Vagina (tissue), 2 donors: Measurements from ENCODE around the gene GJA10. TPM values are rescaled to one million over a fixed set of nuclear protein-coding genes. Genes with fewer than 3 reads are reported as not detected.

ENCODE experiments used
- DNase-seq, 2 donors: peaks; one replicate each; pipeline ENCODE4 v3.0.0-alpha.2; 2017; ENCODE audit errors: extremely low spot score in 2 of 2
- H3K27ac ChIP-seq: fragments of 200-600 bp; sonication (generic); one replicate; pipeline ENCODE4 v1.5.1; 2019
- H3K27me3 ChIP-seq: fragments of 200-600 bp; sonication (generic); one replicate; pipeline ENCODE4 v1.5.1; 2019
- H3K36me3 ChIP-seq, 2 donors: fragments of 200-600 bp; sonication (generic); one replicate each; pipeline ENCODE4 v1.5.1; 2017 to 2019
- H3K4me1 ChIP-seq: fragments of 200-600 bp; sonication (generic); one replicate; pipeline ENCODE4 v1.5.1; 2019
- H3K4me3 ChIP-seq, 2 donors: fragments of 200-600 bp; sonication (generic); 1 replicate in 1 of 2; 2 replicates in 1 of 2; pipeline ENCODE4 v1.5.1; 2016 to 2019
- H3K9me3 ChIP-seq: fragments of 200-600 bp; sonication (generic); one replicate; pipeline ENCODE4 v1.5.1; 2019
- POLR2A ChIP-seq, 2 donors: fragments of 450-650 bp; IDR thresholded peaks; one replicate each; pipeline ENCODE4 v1.6.1; 2017; ENCODE audit warnings: antibody characterized with exemption in 2 of 2, mild to moderate bottlenecking in 2 of 2, moderate library complexity in 2 of 2
- POLR2AphosphoS5 ChIP-seq, 2 donors: sonication (generic); formaldehyde crosslinking; IDR thresholded peaks; one replicate each; pipeline ENCODE4 v1.9.0; 2017; ENCODE audit warnings: antibody characterized with exemption in 2 of 2, mild to moderate bottlenecking in 2 of 2, low read depth in 1 of 2; ENCODE audit not compliant: insufficient read depth in 1 of 2
- intact Hi-C: fragments of 100-400 bp; cut with DNase I; formaldehyde crosslinking; loops from one replicate; pipeline ENCODE4 v1.15.1; 2023
- total RNA-seq: library from RNA; depleted of rRNA; stranded (reverse); fragments of >200 nt; gene quantifications from one replicate; pipeline ENCODE4 v1.2.3, GENCODE V29; 2016
- TF ChIP-seq, protein P1 (sequence below), 3 experiments: fragments of 450-650 bp in 2 of 3; fragments of 200-600 bp in 1 of 3; sonication (generic) in 1 of 3; IDR thresholded peaks; one replicate each; pipeline ENCODE4 v1.5.1; 2017 to 2019; ENCODE audit warnings: antibody characterized with exemption in 3 of 3, mild to moderate bottlenecking in 2 of 3, moderate library complexity in 2 of 3

The GJA10 gene
- total RNA-seq, 1 donor from 2014 or later: not detected

DNA sequence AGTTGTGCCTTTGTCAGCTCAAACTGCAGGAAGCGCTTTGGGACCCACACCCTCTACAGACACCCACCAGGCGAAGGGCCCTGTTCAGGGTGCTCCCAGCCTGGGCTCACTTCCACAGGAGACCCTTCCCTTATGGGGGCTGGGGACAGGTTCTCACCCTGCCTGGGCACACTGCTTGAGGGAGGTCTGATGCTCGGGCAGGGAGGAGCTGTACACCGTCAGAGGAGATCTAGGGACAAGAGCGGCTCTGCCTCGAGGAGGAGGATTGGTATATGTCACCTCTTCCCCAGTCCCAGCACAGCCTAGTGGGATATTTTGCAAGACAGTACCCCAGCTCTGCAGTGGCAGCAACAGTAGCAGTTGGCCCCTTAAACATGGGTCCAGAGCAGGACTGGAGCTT lies 26.9 kb downstream of the GJA10 start:
- intact Hi-C loops: no loop called here
- no peak overlapping the region for H3K4me3 ChIP-seq
- TF ChIP-seq POLR2A (IDR thresholded peaks at IDR 0.05) (no peak), POLR2AphosphoS5 (IDR thresholded peaks at IDR 0.05; ENCODE audit: insufficient read depth in 1 of 2, low read depth in 1 of 2) (no peak)
- TF ChIP-seq, protein P1, sequence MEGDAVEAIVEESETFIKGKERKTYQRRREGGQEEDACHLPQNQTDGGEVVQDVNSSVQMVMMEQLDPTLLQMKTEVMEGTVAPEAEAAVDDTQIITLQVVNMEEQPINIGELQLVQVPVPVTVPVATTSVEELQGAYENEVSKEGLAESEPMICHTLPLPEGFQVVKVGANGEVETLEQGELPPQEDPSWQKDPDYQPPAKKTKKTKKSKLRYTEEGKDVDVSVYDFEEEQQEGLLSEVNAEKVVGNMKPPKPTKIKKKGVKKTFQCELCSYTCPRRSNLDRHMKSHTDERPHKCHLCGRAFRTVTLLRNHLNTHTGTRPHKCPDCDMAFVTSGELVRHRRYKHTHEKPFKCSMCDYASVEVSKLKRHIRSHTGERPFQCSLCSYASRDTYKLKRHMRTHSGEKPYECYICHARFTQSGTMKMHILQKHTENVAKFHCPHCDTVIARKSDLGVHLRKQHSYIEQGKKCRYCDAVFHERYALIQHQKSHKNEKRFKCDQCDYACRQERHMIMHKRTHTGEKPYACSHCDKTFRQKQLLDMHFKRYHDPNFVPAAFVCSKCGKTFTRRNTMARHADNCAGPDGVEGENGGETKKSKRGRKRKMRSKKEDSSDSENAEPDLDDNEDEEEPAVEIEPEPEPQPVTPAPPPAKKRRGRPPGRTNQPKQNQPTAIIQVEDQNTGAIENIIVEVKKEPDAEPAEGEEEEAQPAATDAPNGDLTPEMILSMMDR (IDR thresholded peaks at IDR 0.05): no peak
- DNase-seq: no peak
- H3K9me3 ChIP-seq: no peaks in the 10 kb centered on the region
- no peak overlapping the region for H3K27ac ChIP-seq
- H3K36me3 ChIP-seq: no peaks in the 10 kb centered on the region
- no peaks in the 10 kb centered on the region for H3K4me1 ChIP-seq
- H3K27me3 ChIP-seq: no peaks in the 10 kb centered on the region

DNA sequence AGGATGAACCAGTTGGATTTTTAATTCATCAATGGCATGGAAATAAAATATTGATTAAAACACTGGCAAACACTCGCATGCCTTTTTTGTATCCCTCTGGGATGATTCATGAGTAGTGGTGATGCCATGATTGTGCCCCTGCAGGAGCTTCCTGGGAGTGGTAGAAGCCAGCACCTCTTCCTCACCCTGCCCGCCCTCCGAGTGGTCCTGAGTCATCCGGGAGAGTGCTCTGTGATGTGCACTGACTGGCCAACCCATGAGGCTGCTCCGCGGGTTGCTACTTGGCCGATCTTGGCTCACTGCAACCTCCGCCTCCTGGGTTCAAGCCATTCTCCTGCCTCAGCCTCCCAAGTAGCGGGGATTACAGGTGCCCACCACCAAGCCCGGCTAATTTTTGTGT lies 27.4 kb downstream of the GJA10 start:
- intact Hi-C loops: no loop called here
- no peak for DNase-seq

DNA sequence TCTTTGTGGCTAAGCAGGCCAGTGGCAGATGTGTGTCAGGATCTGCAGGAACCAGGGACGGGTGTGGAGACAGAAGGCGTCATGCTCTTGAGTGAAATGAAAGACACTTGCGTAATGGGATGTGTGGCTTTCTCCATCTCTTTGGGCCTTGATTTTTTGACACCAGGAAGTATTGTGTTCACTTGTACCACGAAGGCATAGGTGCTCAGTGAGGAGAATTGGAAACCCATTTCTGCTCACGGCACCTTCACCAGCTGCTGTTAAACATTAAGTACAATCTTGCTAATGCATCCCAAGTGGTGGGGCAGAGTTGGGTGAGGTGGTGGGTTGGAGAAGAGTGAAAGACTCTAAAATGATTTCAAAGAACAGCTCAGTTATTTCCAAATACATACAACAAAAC lies 30.0 kb downstream of the GJA10 start:
- intact Hi-C loops: no loop called here
- Histone ChIP-seq H3K27me3 (no peaks in the 10 kb centered on the region), H3K9me3 (no peaks in the 10 kb centered on the region), H3K4me1 (no peaks in the 10 kb centered on the region), H3K27ac (no peak overlapping the region), H3K4me3 (no peak overlapping the region), H3K36me3 (no peaks in the 10 kb centered on the region)
- TF ChIP-seq, protein P1 (IDR thresholded peaks at IDR 0.05): no peak
- TF ChIP-seq POLR2A (IDR thresholded peaks at IDR 0.05): no peak
- no peak for TF ChIP-seq POLR2AphosphoS5 (IDR thresholded peaks at IDR 0.05; ENCODE audit: insufficient read depth in 1 of 2, low read depth in 1 of 2)
- DNase-seq: no peak

More for the DNA sequence above, 27.4 kb downstream of the GJA10 start:
- H3K4me1 ChIP-seq: no peaks in the 10 kb centered on the region
- H3K9me3 ChIP-seq: no peaks in the 10 kb centered on the region
- H3K36me3 ChIP-seq: no peaks in the 10 kb centered on the region
- H3K27ac ChIP-seq: no peak overlapping the region
- no peak overlapping the region for H3K4me3 ChIP-seq
- TF ChIP-seq POLR2A (IDR thresholded peaks at IDR 0.05): no peak
- no peak for TF ChIP-seq POLR2AphosphoS5 (IDR thresholded peaks at IDR 0.05; ENCODE audit: insufficient read depth in 1 of 2, low read depth in 1 of 2)
- TF ChIP-seq, protein P1 (IDR thresholded peaks at IDR 0.05): no peak
- H3K27me3 ChIP-seq: no peaks in the 10 kb centered on the region

DNA sequence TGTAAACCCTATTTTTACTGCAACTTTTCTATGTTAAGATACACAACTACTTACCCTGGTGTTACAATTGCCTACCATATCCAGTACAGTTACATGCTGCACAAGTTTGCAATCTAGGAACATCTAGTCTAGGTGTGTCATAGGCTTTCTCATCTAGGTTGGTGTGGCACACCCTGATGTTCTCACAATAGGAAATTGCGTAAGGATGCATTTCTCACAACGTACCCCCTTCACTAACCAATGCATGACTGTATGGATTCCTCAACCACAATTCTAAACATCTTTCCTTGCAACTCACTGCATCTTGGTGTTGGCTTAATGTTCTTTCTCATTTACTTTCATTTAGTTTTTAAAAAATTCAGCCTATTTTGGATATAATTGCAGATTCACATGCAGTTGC lies 31.6 kb downstream of the GJA10 start:
- Histone ChIP-seq H3K36me3 (no peaks in the 10 kb centered on the region), H3K27me3 (no peaks in the 10 kb centered on the region), H3K27ac (no peak overlapping the region), H3K9me3 (no peaks in the 10 kb centered on the region), H3K4me3 (no peak overlapping the region), H3K4me1 (no peaks in the 10 kb centered on the region)
- intact Hi-C loops: no loop called here
- DNase-seq: no peak
- TF ChIP-seq POLR2AphosphoS5 (IDR thresholded peaks at IDR 0.05; ENCODE audit: insufficient read depth in 1 of 2, low read depth in 1 of 2): no peak
- no peak for TF ChIP-seq POLR2A (IDR thresholded peaks at IDR 0.05)
- TF ChIP-seq, protein P1 (IDR thresholded peaks at IDR 0.05): no peak

DNA sequence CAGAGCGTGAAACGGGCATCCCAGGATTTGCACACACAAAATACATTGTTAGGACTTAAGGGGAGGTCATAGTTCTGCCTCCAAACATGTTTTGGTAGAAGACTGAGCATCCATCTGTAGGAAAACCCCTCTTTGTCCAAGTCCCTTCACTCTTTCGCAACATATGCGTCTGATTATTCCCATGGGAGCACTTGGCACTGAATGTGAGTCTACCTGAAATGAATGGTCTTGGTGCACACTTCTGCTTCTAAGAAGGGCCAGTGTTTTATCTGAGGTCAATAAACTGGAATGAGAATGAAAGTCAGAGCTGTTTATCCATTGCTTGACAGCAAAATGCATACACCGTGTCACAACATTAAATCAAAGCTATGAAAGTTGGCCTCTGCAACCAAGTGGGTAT lies 33.0 kb downstream of the GJA10 start:
- DNase-seq: no peak
- TF ChIP-seq POLR2AphosphoS5 (IDR thresholded peaks at IDR 0.05; ENCODE audit: insufficient read depth in 1 of 2, low read depth in 1 of 2): no peak
- no peak for TF ChIP-seq POLR2A (IDR thresholded peaks at IDR 0.05)
- TF ChIP-seq, protein P1 (IDR thresholded peaks at IDR 0.05): no peak
- H3K27me3 ChIP-seq: no peaks in the 10 kb centered on the region
- no peaks in the 10 kb centered on the region for H3K9me3 ChIP-seq
- H3K4me3 ChIP-seq: no peak overlapping the region
- H3K4me1 ChIP-seq: no peaks in the 10 kb centered on the region
- H3K27ac ChIP-seq: no peak overlapping the region
- no peaks in the 10 kb centered on the region for H3K36me3 ChIP-seq
- intact Hi-C loops: no loop called here
